ENCODE data around the gene EFCAB14. TPM values are rescaled to one million over a fixed set of nuclear protein-coding genes. Genes with fewer than 3 reads are reported as not detected.

EFCAB14 gene
- polyA plus RNA-seq (7.6 and 8.0 TPM in 2 replicates), polyA minus RNA-seq (16.1 and 17.8 TPM in 2 replicates)

DNA sequence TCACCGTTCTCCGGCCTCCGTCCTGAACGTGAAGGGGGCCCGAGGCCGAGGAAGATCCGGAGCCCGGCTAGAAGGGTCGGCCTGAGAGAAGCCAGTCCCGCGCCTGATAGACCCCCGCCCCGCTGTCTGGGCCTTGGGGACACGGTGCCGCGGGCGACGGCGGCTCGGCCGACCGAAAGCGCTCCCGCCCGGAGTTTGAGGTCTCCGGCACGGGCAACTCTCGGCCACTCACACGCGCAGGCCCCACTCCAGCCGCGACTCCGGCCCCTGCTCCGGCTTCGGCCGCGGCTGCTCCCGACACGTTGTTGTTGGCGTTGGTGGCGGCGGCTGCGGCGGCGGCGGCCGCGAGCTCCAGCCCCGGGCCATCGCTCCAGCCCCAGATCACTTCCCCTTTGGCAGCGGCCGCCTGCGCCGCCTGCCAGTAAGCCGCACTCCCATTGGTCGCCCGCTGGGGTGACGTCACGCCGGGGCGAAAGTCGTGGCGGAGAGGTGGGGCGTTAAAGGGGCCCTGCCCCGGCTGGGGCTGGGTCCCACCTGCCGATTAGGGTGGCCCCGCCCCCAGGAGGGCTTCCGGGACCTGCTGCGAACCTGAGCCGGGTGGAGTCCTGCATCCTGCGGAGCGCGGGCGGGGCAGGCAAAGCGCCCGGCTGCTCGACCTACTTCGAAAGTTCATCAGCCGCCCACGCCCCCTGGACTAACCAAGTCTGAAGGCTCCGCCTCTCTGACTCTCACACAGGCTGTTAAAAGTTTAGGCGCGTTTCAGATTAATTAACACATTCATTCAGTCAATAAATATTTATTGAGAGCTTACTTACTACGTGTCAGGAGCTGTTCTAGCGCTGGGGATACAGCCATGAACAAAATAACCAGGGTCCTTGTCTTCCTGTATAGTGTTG lies at the start of gene EFCAB14:
Gene EFCAB14 (minus strand): TSS at position 388 of the 896 bp plus-strand sequence. CDS start 1,027 bp downstream, outside the sequence.
- Histone ChIP-seq H3K9me2 (ENCODE audit: insufficient read depth, low read length) (no peaks in the 10 kb centered on the region), H3K4me2 (ENCODE audit: low read length) (peak within 1 kb of the TSS; percentile 91)

GRCh38 chr1:46768445-46768844 lies 49.5 kb upstream of the EFCAB14 start:
- no peaks in the 10 kb centered on the region for H4K20me1 ChIP-seq (ENCODE audit: insufficient read depth)
- no peak for TF ChIP-seq EP300 (conservative IDR thresholded peaks at IDR 0.05; ENCODE audit: poor library complexity, severe bottlenecking)
- TF ChIP-seq, protein P1, sequence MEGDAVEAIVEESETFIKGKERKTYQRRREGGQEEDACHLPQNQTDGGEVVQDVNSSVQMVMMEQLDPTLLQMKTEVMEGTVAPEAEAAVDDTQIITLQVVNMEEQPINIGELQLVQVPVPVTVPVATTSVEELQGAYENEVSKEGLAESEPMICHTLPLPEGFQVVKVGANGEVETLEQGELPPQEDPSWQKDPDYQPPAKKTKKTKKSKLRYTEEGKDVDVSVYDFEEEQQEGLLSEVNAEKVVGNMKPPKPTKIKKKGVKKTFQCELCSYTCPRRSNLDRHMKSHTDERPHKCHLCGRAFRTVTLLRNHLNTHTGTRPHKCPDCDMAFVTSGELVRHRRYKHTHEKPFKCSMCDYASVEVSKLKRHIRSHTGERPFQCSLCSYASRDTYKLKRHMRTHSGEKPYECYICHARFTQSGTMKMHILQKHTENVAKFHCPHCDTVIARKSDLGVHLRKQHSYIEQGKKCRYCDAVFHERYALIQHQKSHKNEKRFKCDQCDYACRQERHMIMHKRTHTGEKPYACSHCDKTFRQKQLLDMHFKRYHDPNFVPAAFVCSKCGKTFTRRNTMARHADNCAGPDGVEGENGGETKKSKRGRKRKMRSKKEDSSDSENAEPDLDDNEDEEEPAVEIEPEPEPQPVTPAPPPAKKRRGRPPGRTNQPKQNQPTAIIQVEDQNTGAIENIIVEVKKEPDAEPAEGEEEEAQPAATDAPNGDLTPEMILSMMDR (IDR thresholded peaks at IDR 0.05; ENCODE audit: poor library complexity, severe bottlenecking): no peak
- no peak for TF ChIP-seq EZH2 (IDR thresholded peaks at IDR 0.05; ENCODE audit: borderline replicate concordance, insufficient read depth, low read length, poor library complexity, severe bottlenecking)
- TF ChIP-seq RAD21 (conservative IDR thresholded peaks at IDR 0.05): no peak
- no peak for TF ChIP-seq SMC3 (conservative IDR thresholded peaks at IDR 0.05; ENCODE audit: poor library complexity)
- TF ChIP-seq TAF1 (IDR thresholded peaks at IDR 0.05; ENCODE audit: low read depth): no peak
- TF ChIP-seq, protein P2, sequence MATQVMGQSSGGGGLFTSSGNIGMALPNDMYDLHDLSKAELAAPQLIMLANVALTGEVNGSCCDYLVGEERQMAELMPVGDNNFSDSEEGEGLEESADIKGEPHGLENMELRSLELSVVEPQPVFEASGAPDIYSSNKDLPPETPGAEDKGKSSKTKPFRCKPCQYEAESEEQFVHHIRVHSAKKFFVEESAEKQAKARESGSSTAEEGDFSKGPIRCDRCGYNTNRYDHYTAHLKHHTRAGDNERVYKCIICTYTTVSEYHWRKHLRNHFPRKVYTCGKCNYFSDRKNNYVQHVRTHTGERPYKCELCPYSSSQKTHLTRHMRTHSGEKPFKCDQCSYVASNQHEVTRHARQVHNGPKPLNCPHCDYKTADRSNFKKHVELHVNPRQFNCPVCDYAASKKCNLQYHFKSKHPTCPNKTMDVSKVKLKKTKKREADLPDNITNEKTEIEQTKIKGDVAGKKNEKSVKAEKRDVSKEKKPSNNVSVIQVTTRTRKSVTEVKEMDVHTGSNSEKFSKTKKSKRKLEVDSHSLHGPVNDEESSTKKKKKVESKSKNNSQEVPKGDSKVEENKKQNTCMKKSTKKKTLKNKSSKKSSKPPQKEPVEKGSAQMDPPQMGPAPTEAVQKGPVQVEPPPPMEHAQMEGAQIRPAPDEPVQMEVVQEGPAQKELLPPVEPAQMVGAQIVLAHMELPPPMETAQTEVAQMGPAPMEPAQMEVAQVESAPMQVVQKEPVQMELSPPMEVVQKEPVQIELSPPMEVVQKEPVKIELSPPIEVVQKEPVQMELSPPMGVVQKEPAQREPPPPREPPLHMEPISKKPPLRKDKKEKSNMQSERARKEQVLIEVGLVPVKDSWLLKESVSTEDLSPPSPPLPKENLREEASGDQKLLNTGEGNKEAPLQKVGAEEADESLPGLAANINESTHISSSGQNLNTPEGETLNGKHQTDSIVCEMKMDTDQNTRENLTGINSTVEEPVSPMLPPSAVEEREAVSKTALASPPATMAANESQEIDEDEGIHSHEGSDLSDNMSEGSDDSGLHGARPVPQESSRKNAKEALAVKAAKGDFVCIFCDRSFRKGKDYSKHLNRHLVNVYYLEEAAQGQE (IDR thresholded peaks at IDR 0.05; ENCODE audit: borderline replicate concordance): no peak
- no peak for TF ChIP-seq MXI1 (conservative IDR thresholded peaks at IDR 0.05; ENCODE audit: poor library complexity, severe bottlenecking)

More for the DNA sequence above, at the start of gene EFCAB14:
- Histone ChIP-seq H3K27ac (ENCODE audit: low read length) (peak within 1 kb of the TSS; percentile 23), H2AFZ (ENCODE audit: low read depth, low read length) (peak within 1 kb of the TSS; percentile 67), H3F3A (ENCODE audit: insufficient read depth, low read length, poor library complexity, severe bottlenecking) (no peaks in the 10 kb centered on the region), H3K79me2 (replicated peaks; ENCODE audit: insufficient read depth, low read length) (peaks cover 11% of the 10 kb centered on the region), H3K4me3 (ENCODE audit: low read length) (peak within 1 kb of the TSS; percentile 97), H3K9ac (ENCODE audit: low read length) (peak within 1 kb of the TSS; percentile 83), H3K9me3 (ENCODE audit: low read length) (no peaks in the 10 kb centered on the region), H4K20me1 (ENCODE audit: insufficient read depth) (no peaks in the 10 kb centered on the region), H3K27me3 (ENCODE audit: insufficient read depth, low read depth, low read length) (no peaks in the 10 kb centered on the region), H3K36me3 (ENCODE audit: insufficient read depth, low read length) (no peaks in the 10 kb centered on the region)
- TF ChIP-seq RAD21 (conservative IDR thresholded peaks at IDR 0.05) (no peak), POLR2AphosphoS5 (IDR thresholded peaks at IDR 0.05) (peak; percentile 85), EP300 (conservative IDR thresholded peaks at IDR 0.05; ENCODE audit: poor library complexity, severe bottlenecking) (peak; percentile 33), TAF1 (IDR thresholded peaks at IDR 0.05; ENCODE audit: low read depth) (no peak), SMC3 (conservative IDR thresholded peaks at IDR 0.05; ENCODE audit: poor library complexity) (no peak), EZH2 (IDR thresholded peaks at IDR 0.05; ENCODE audit: borderline replicate concordance, insufficient read depth, low read length, poor library complexity, severe bottlenecking) (no peak), MXI1 (conservative IDR thresholded peaks at IDR 0.05; ENCODE audit: poor library complexity, severe bottlenecking) (peak; percentile 76)
- TF ChIP-seq, protein P2 (IDR thresholded peaks at IDR 0.05; ENCODE audit: borderline replicate concordance): no peak
- TF ChIP-seq, protein P1 (IDR thresholded peaks at IDR 0.05; ENCODE audit: poor library complexity, severe bottlenecking): peak; percentile 25

More at GRCh38 chr1:46768445-46768844, 49.5 kb upstream of the EFCAB14 start:
- no peaks in the 10 kb centered on the region for H3K79me2 ChIP-seq (replicated peaks; ENCODE audit: insufficient read depth, low read length)
- no peaks in the 10 kb centered on the region for H3K9me2 ChIP-seq (ENCODE audit: insufficient read depth, low read length)
- no peak overlapping the region for H3K27ac ChIP-seq (ENCODE audit: low read length)
- no peaks in the 10 kb centered on the region for H3K9me3 ChIP-seq (ENCODE audit: low read length)
- no peak overlapping the region for H2AFZ ChIP-seq (ENCODE audit: low read depth, low read length)
- H3K4me3 ChIP-seq (ENCODE audit: low read length): no peak overlapping the region
- no peaks in the 10 kb centered on the region for H3F3A ChIP-seq (ENCODE audit: insufficient read depth, low read length, poor library complexity, severe bottlenecking)
- H3K36me3 ChIP-seq (ENCODE audit: insufficient read depth, low read length): no peaks in the 10 kb centered on the region
- H3K9ac ChIP-seq (ENCODE audit: low read length): no peak overlapping the region
- no peak overlapping the region for H3K4me2 ChIP-seq (ENCODE audit: low read length)
- H3K27me3 ChIP-seq (ENCODE audit: insufficient read depth, low read depth, low read length): no peaks in the 10 kb centered on the region

Measured in neural cell (in vitro differentiated cells).